Panc1 (cell line): ENCODE data around the gene NSG2. TPM values are rescaled to one million over a fixed set of nuclear protein-coding genes. Genes with fewer than 3 reads are reported as not detected.

Experiments
- ATAC-seq: fragments of 200-7000 bp; cut with Tn5 transposase; 2 replicates; pipeline ENCODE4 v1.9.1; 2020; ENCODE audit warnings: mild to moderate bottlenecking, moderate library complexity
- BruUV-seq: library from RNA; stranded (reverse); fragments of 400-500 nt; replicated peaks from 2 replicates; lab custom pipeline; 2021; lab: Mats Ljungman, UMichigan
- CTCF ChIA-PET: fragments of 300-600 bp; sonication (Branson Sonifier 250); formaldehyde crosslinking; loops from one replicate; lab custom pipeline; 2022; ENCODE audit warnings: antibody characterized with exemption; lab: Charles Lee
- POLR2A ChIA-PET: fragments of 300-600 bp; sonication (Branson Sonifier 250); formaldehyde crosslinking; loops from one replicate; lab custom pipeline; 2022; ENCODE audit warnings: antibody characterized with exemption; lab: Charles Lee
- DNase-seq: peaks from one replicate; pipeline ENCODE4 v3.0.0-alpha.2; 2010; ENCODE audit warnings: low read depth, low spot score
- H3K27ac ChIP-seq: 2 replicates; pipeline ENCODE4 v1.5.1; 2011; ENCODE audit warnings: mild to moderate bottlenecking, low read length, inconsistent platforms
- H3K27me3 ChIP-seq: fragments of 200-500 bp; sonication (Bioruptor generic); 2 replicates; pipeline ENCODE4 v1.6.0; 2014; ENCODE audit warnings: low read length, inconsistent platforms; ENCODE audit not compliant: control insufficient read depth, insufficient read depth
- H3K36me3 ChIP-seq: fragments of 200-500 bp; sonication (Bioruptor generic); 2 replicates; pipeline ENCODE4 v1.5.1; 2014; ENCODE audit warnings: inconsistent platforms, mild to moderate bottlenecking, low read length, moderate library complexity; ENCODE audit not compliant: control insufficient read depth, insufficient read depth
- H3K4me1 ChIP-seq: 2 replicates; pipeline ENCODE4 v1.5.1; 2011; ENCODE audit warnings: inconsistent platforms, mild to moderate bottlenecking, low read length, moderate library complexity; ENCODE audit not compliant: control insufficient read depth, insufficient read depth
- H3K4me3 ChIP-seq, 2 experiments: 2 replicates each; pipeline ENCODE4 v1.5.1; 2011 to 2012; ENCODE audit warnings: low read depth in 2 of 2, low read length in 2 of 2, mild to moderate bottlenecking in 2 of 2, inconsistent platforms in 1 of 2, moderate library complexity in 1 of 2
- H3K9me3 ChIP-seq: fragments of 200-500 bp; sonication (Bioruptor generic); 2 replicates; pipeline ENCODE4 v1.5.1; 2014; ENCODE audit warnings: low read depth, mild to moderate bottlenecking, inconsistent platforms, low read length, moderate library complexity; ENCODE audit not compliant: control insufficient read depth, insufficient read depth
- POLR2AphosphoS5 ChIP-seq: IDR thresholded peaks from 2 replicates; pipeline ENCODE4 v1.6.1; 2012; ENCODE audit warnings: mild to moderate bottlenecking, low read depth, low read length, moderate library complexity
- REST ChIP-seq, 2 experiments: IDR thresholded peaks; 2 replicates each; pipeline ENCODE4 v1.6.1; 2011 to 2012; ENCODE audit warnings: low read depth in 2 of 2, control low read depth in 1 of 2, low read length in 1 of 2, mild to moderate bottlenecking in 1 of 2, moderate library complexity in 1 of 2; ENCODE audit not compliant: insufficient read depth in 1 of 2
- SIN3A ChIP-seq: IDR thresholded peaks from 2 replicates; pipeline ENCODE4 v1.6.1; 2012; ENCODE audit warnings: low read depth, mild to moderate bottlenecking, low read length, moderate library complexity, borderline replicate concordance; ENCODE audit not compliant: insufficient read depth
- TCF7L2 ChIP-seq: IDR thresholded peaks from 2 replicates; pipeline ENCODE4 v1.6.1; 2011; ENCODE audit warnings: mild to moderate bottlenecking, low read depth, low read length, inconsistent platforms
- in situ Hi-C: cut with HindIII; loops from 2 replicates; pipeline ENCODE4 v1.10.0; 2016; ENCODE audit warnings: low sequenced_read_pairs, low pct_unique_long_range_greater_than_20kb
- intact Hi-C: fragments of 100-400 bp; cut with micrococcal nuclease; formaldehyde crosslinking; loops from one replicate; pipeline ENCODE4 v1.10.0; 2022; ENCODE audit not compliant: unreplicated experiment
- total RNA-seq: library from RNA; stranded (reverse); gene quantifications from one replicate; pipeline ENCODE4 v1.2.1, GENCODE V29; 2021; ENCODE audit not compliant: unreplicated experiment
- TF ChIP-seq, protein P1 (sequence below): fragments of 450-650 bp; IDR thresholded peaks from 2 replicates; pipeline ENCODE4 v1.5.1; 2017; ENCODE audit warnings: mild to moderate bottlenecking

The NSG2 gene
- total RNA-seq, 1 experiment from 2014 or later: not detected

DNA sequence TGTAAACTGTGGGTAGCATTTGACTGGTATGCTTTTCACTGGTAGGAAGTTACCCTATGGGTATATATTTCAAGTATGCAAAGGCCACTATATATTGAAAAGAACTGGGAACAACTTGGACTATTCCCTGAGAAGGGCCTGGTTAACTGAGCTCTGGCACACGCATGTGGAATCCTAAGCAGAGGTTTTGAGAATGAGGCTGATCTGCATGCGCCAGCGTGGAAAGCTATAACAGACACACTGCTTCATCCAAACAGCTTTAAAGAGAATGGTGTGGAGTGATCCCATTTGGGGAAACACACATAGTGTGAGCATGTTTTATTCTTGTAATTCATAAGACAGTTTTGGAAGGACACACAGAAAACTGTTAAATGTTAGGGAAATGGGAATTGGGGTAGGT is 8.4 kb downstream of the NSG2 start:
- ATAC-seq: no peak
- no TSS peak for BruUV-seq
- no peak overlapping the region for H3K4me3 ChIP-seq
- in situ Hi-C loops (no loop called here), intact Hi-C loops (no loop called here)
- no peaks in the 10 kb centered on the region for H3K36me3 ChIP-seq
- no peak for DNase-seq
- TF ChIP-seq POLR2AphosphoS5: no peak
- no peak for TF ChIP-seq SIN3A
- no peak for TF ChIP-seq REST (IDR thresholded peaks at IDR 0.05; ENCODE audit: insufficient read depth in 1 of 2, low read depth in 2 of 2, low read length in 1 of 2)
- TF ChIP-seq, protein P1, sequence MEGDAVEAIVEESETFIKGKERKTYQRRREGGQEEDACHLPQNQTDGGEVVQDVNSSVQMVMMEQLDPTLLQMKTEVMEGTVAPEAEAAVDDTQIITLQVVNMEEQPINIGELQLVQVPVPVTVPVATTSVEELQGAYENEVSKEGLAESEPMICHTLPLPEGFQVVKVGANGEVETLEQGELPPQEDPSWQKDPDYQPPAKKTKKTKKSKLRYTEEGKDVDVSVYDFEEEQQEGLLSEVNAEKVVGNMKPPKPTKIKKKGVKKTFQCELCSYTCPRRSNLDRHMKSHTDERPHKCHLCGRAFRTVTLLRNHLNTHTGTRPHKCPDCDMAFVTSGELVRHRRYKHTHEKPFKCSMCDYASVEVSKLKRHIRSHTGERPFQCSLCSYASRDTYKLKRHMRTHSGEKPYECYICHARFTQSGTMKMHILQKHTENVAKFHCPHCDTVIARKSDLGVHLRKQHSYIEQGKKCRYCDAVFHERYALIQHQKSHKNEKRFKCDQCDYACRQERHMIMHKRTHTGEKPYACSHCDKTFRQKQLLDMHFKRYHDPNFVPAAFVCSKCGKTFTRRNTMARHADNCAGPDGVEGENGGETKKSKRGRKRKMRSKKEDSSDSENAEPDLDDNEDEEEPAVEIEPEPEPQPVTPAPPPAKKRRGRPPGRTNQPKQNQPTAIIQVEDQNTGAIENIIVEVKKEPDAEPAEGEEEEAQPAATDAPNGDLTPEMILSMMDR: no peak
- no peak for TF ChIP-seq TCF7L2
- H3K9me3 ChIP-seq: no peaks in the 10 kb centered on the region
- ChIA-PET CTCF (interaction anchor here (0.7 to 1.5 kb wide), 2 partner anchors 8 to 264 kb away, joined by 3 to 4 read pairs; partner anchors contain the start of gene NSG2), POLR2A (no interaction called here)
- H3K27ac ChIP-seq: no peak overlapping the region
- H3K4me1 ChIP-seq: no peaks in the 10 kb centered on the region
- H3K27me3 ChIP-seq: peaks cover 6% of the 10 kb centered on the region; the same call in 1 of the 2 replicates

DNA sequence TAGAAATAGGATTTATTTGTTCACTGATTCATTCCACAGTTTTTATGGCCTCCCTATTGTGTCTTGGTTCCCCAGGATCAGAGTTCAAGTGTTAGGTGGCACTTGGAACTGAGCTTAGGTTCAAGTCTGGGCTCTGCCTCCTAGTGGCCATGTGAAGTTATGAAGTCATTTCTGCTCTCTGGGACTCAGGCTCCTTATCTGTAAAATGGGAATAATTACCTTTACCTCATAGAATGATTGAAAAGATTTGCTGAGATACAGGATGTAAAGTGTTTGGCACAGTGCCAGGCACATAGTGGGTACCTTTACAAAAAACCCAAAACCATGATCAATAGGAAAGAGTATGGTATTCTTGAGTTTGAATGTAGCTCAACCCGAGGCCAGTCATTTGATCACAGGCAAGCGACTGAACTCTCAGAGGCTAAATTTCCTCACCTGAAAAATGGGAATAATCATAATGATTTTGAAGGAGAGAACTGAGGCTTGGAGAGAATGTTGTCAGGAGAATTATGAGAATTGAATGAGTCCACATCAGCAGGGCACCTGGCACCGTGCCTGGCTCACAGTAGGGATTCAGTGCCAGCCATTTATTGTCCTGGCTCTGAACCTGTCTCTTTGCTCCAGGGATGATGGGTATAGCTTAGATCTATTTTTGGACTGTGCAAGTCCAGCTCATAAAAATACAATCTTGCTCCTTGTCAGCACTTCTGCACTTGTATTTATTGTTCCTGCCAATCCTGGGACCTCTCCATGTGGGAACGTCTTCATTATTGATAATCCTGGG is 10.8 kb downstream of the NSG2 start:
- intact Hi-C loops: no loop called here
- ATAC-seq (no peak), DNase-seq (no peak)
- Histone ChIP-seq H3K4me3 (no peak overlapping the region), H3K9me3 (no peaks in the 10 kb centered on the region), H3K27me3 (peaks cover 7% of the 10 kb centered on the region; the same call in 1 of the 2 replicates), H3K36me3 (no peaks in the 10 kb centered on the region), H3K4me1 (no peaks in the 10 kb centered on the region), H3K27ac (no peak overlapping the region)
- TF ChIP-seq, protein P1: peak; percentile 34
- TF ChIP-seq REST (IDR thresholded peaks at IDR 0.05; ENCODE audit: insufficient read depth in 1 of 2, low read depth in 2 of 2, low read length in 1 of 2): no peak
- no TSS peak for BruUV-seq
- in situ Hi-C loops: no loop called here
- CTCF ChIA-PET: no interaction called here
- POLR2A ChIA-PET: no interaction called here
